Hematopoietic multipotent progenitor cell treated with erythropoietin and hydrocortisone succinate and interleukin-3 and kit ligand, for 6 days (in vitro differentiated cells): ENCODE measurements around the gene TJAP1.

ENCODE experiments used
- DNase-seq: peaks from one replicate; pipeline ENCODE4 v3.0.0-alpha.2; 2015

Gene TJAP1

GRCh38 chr6:43477235-43478007 is at the start of gene TJAP1:
TJAP1 (plus strand) TSS chr6:43477570; CDS start chr6:43499002, 21,432 bp downstream.
- peak; percentile 93 for DNase-seq

- DNase-seq = no peak
These were observed 49.2 kb upstream of the TJAP1 start for GRCh38 chr6:43428112-43428570.

GRCh38 chr6:43428874-43429273 is 48.5 kb upstream of the TJAP1 start:
- DNase-seq = peak; percentile 16

- DNase-seq = no peak
These were observed 45.1 kb upstream of the TJAP1 start for GRCh38 chr6:43432009-43432945.

- DNase-seq = no peak
These were observed 44.2 kb upstream of the TJAP1 start for GRCh38 chr6:43433148-43433547.

GRCh38 chr6:43434001-43434840 is 43.1 kb upstream of the TJAP1 start:
- no peak for DNase-seq

- DNase-seq = no peak
These were observed 42.4 kb upstream of the TJAP1 start for GRCh38 chr6:43434943-43435342.

GRCh38 chr6:43435682-43436437 is 41.5 kb upstream of the TJAP1 start:
- DNase-seq = no peak

- DNase-seq = no peak
These were observed 40.6 kb upstream of the TJAP1 start for GRCh38 chr6:43436577-43437282.

- no peak for DNase-seq
These were observed 39.7 kb upstream of the TJAP1 start for GRCh38 chr6:43437700-43438099.

GRCh38 chr6:43442935-43443334 is 34.4 kb upstream of the TJAP1 start:
- DNase-seq = no peak

- no peak for DNase-seq
These were observed 33.3 kb upstream of the TJAP1 start for GRCh38 chr6:43444036-43444435.

- no peak for DNase-seq
These were observed 32.8 kb upstream of the TJAP1 start for GRCh38 chr6:43444582-43444981.

- DNase-seq = no peak
These were observed 31.8 kb upstream of the TJAP1 start for GRCh38 chr6:43445576-43445975.

GRCh38 chr6:43447604-43448003 is 29.8 kb upstream of the TJAP1 start:
- DNase-seq = no peak

GRCh38 chr6:43448916-43449315 is 28.5 kb upstream of the TJAP1 start:
- DNase-seq = no peak

GRCh38 chr6:43450699-43451131 is 26.7 kb upstream of the TJAP1 start:
- DNase-seq = no peak

- no peak for DNase-seq
These were observed 26.0 kb upstream of the TJAP1 start for GRCh38 chr6:43451348-43451747.

GRCh38 chr6:43451939-43452338 is 25.4 kb upstream of the TJAP1 start:
- DNase-seq = no peak

GRCh38 chr6:43452896-43453295 is 24.5 kb upstream of the TJAP1 start:
- no peak for DNase-seq

GRCh38 chr6:43453831-43454230 is 23.5 kb upstream of the TJAP1 start:
- no peak for DNase-seq
